Measurements from ENCODE around the gene MYADM.
"Not testable (repeated sequence)": the region's sequence is repeated elsewhere in the genome, so short reads cannot be mapped to it uniquely, and the experiment has no call there.

Gene MYADM

DNA sequence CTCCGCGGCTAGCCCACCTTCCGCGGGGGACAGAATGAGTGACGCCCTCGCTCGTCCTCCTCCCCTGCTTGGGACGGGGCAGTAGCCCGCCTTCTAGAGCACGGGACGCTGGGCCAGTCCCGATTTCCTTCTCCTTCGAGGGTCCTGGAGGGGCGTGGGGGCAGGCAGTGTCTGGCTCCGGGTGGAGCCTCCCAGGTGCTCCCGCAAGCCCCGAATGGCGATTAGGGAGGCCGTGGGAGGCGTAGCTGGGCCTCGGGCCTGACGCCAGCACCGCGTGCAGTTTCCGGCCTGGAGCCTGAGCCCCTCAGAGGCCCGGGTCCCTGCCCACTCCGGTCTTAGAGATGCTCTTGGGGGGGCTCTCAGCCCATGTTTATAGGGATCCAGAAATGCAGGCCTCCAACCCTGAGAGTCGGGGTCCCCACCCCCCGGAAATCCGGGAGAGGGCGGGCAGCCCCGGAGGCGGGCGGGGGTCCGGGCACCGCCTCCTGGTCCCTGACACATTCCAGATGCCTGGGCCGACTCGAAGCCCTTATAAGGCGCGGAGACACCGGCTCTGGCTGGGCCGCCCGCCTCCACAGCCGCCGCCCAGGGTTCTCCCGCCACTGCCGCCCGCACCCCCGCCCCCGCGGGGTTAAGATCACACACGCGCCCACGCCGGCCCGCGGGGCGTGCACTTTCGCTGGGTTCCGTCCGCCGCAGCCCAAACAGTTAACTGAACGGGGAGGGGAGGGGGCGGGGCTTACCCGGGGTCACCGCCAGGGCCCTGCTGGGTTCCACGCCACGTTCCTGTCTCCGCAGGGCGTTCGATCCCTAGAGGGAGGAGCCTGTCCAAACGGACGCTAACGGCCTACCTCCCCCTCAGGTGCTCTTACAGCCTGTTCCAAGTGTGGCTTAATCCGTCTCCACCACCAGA lies 1.5 kb downstream of the MYADM start:
- DNase-seq (ENCODE audit: low spot score) = peak; percentile 80

DNA sequence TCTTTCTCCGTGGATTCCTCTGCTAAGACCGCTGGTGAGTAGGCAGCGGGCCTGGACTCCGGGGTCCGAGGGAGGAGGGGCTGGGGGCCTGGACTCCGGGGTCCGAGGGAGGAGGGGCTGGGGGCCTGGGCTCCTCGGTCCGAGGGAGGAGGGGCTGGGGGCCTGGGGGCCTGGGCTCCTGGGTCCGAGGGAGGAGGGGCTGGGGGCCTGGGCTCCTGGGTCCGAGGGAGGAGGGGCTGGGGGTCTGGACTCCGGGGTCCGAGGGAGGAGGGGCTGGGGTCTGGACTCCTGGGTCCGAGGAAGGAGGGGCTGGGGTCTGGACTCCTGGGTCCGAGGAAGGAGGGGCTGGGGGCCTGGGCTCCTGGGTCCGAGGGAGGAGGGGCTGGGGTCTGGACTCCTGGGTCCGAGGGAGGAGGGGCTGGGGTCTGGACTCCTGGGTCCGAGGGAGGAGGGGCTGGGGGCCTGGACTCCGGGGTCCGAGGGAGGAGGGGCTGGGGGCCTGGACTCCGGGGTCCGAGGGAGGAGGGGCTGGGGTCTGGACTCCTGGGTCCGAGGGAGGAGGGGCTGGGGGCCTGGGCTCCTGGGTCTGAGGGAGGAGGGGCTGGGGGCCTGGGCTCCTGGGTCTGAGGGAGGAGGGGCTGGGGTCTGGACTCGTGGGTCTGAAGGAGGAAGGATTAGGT lies 2.3 kb downstream of the MYADM start:
- not testable (repeated sequence) for DNase-seq (ENCODE audit: low spot score)

DNA sequence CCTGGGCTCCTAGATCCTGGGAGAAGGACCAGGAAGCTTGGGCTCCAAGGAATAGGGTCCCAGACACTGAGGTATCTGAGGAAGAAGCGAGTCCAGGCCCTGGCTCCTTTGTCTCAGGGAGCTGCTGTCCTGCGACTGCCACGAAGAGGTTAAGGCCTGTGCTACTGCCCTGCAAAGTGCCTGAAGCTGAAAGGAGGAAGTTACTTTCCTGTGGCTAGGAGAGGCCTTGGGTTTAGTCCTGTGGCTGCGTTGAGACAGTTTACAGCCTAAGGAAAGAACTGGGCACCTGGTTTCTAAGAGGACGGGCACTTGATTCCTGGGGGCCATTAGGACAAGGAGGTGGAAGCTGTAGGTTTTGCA lies 2.8 kb downstream of the MYADM start:
- peak; percentile 3 for DNase-seq (ENCODE audit: low spot score)

DNA sequence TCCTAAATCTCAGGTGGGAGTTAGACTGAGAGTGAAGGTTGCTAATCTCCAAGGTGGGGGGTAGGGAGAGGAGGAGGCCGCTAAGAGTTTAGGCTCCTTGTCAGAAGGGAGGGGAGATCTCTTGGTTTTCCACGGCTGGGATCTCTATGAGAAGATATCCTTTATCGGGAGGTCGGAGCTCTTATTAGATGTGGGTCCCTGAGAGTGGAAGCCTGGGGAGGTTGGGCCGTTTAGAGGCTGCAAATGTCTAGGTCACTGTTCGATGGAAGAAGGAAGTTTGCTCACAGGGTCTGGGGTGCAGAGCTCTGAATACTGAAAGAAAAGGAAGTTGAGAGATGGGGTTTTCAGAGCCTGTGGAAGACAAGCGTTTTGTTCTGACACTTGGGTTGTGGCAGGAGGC lies 3.8 kb downstream of the MYADM start:
- DNase-seq (ENCODE audit: low spot score) = no peak

GRCh38 chr19:53872762-53873161 lies 5.1 kb downstream of the MYADM start:
- no peak for DNase-seq (ENCODE audit: low spot score)

- no peak for DNase-seq (ENCODE audit: low spot score)
Observed at GRCh38 chr19:53873773-53874605, 6.3 kb downstream of the MYADM start.

GRCh38 chr19:53874606-53874990 lies 6.9 kb downstream of the MYADM start:
- DNase-seq (ENCODE audit: low spot score) = no peak

- DNase-seq (ENCODE audit: low spot score) = no peak
Observed at GRCh38 chr19:53875602-53876325, 8.1 kb downstream of the MYADM start.

GRCh38 chr19:53876651-53877224 lies 9.1 kb downstream of the MYADM start:
- DNase-seq (ENCODE audit: low spot score) = no peak

GRCh38 chr19:53877361-53877766 lies 9.7 kb downstream of the MYADM start:
- no peak for DNase-seq (ENCODE audit: low spot score)

DNA sequence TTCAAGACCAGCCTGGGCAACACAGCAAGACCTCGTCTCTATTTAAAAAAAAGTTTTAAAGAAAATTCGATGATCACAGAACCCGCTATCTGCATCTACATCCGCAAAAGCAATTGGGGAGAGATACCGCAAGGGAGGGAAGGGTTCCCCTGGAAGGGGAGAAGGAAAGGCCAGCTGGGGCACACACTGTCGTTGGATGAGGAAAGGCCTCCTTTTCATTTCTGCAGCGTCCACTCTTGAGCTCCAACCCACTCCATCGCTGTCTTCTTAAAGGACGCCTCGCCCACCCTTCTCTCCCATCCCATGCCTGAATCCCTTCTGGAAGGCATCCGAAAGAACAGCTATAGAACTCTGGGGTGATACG lies 11.1 kb downstream of the MYADM start:
- no peak for DNase-seq (ENCODE audit: low spot score)

- peak; percentile 94 for DNase-seq (ENCODE audit: low spot score)
Observed at GRCh38 chr19:53879140-53880081, 11.7 kb downstream of the MYADM start.

DNA sequence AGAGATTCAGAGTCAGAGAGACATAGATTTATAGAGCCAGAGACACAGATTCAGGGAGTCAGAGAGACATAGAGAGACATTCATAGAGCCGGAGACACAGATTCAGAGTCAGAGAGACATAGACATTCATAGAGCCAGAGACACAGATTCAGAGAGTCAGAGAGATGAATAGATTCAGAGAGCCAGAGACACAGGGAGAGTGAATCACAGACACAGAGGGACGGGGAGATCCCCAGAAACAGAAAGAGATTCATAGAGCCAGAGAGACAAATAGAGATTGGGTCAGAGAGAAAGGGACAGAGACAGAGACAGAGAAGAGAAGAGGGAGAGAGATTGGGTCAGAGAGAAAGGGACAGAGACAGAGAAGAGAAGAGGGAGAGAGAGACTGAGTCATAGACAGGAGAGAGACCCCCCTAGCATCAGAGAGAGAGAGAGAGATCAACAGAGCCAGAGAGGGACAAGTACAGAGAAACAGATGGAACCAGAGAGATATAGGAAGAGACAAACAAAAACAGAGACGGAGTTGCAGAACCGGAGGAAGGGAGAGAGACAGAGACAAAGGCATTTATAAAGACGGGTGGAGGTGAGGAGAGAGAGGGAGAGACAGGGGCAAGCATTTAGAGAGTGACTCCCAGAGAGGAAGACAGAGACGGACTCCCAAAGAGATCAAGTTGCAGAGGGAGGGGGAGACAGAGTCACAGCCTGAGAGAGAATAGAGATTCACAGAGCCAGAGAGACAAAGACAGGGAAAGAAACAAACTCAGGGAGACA lies 13.2 kb downstream of the MYADM start:
- DNase-seq (ENCODE audit: low spot score) = no peak

- no peak for DNase-seq (ENCODE audit: low spot score)
Observed at GRCh38 chr19:53881482-53882390, 14.1 kb downstream of the MYADM start, which contains the start of gene PRKCG. Gene PRKCG, plus strand, starts transcription at chr19:53882197. Its CDS starts 298 bp downstream, at chr19:53882495.

- no peak for DNase-seq (ENCODE audit: low spot score)
Observed at GRCh38 chr19:53882391-53883050, 14.8 kb downstream of the MYADM start.

- DNase-seq (ENCODE audit: low spot score) = no peak
Observed at GRCh38 chr19:53883231-53883661, 15.6 kb downstream of the MYADM start.

DNA sequence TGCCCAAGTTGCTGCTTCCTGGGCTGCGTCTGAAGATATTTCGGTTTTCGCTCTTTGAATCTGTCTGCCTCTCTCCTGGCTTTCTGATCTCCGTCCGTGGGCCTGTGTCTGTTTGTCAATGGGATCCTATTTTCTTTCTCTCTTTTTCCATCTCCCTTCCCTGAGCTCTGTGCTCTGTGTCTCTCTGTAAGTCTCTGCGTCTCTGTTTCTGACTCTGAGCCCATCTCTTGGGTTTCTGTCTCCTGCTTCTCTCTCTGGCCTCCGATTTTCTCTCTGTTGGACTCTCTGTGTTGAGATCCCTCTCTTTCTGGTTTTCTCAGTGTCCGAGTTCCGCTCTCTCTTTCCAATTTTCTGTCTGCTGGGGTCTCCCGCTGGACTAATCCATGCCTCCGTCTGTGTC lies 16.1 kb downstream of the MYADM start:
- DNase-seq (ENCODE audit: low spot score) = no peak

DNA sequence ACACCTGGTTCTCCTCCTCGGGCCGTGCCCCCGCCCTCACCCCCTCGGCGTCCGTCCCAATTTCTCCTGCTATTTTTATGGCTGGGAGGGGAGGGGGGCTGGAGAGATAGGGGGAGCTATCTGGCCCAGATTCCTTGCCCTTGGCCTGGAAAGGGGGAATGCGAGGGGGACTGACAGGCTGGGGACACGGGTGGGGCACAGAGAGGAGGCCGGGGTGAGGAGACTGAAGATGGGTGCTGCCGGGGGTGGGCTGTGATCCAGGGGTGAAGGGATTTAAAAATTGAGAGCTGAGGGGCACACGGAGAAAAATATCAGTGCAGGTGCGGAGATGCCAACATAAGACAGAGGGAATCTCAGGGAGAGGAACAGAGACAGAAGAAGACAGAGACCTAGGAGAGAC lies 16.6 kb downstream of the MYADM start:
- no peak for DNase-seq (ENCODE audit: low spot score)

Measured in AG08395 (cell line).